Measurements from ENCODE around the gene NFIA. TPM values are rescaled to one million over a fixed set of nuclear protein-coding genes. Genes with fewer than 3 reads are reported as not detected.

The NFIA gene
- total RNA-seq, 4 donors from 2014 or later: 68.2 to 172 (median 101) TPM

- TF ChIP-seq CTCF (IDR thresholded peaks at IDR 0.05; ENCODE audit: low read depth): no peak
Measured at GRCh38 chr1:61226791-61227567, 144.6 kb downstream of the NFIA start.

- no peak for TF ChIP-seq CTCF (IDR thresholded peaks at IDR 0.05; ENCODE audit: low read depth)
Measured at GRCh38 chr1:61227857-61228550, 145.6 kb downstream of the NFIA start.

- no peak for TF ChIP-seq CTCF (IDR thresholded peaks at IDR 0.05; ENCODE audit: low read depth)
Measured at GRCh38 chr1:61230523-61230922, 148.2 kb downstream of the NFIA start.

- TF ChIP-seq CTCF (IDR thresholded peaks at IDR 0.05; ENCODE audit: low read depth): no peak
Measured at GRCh38 chr1:61231795-61232194, 149.4 kb downstream of the NFIA start.

GRCh38 chr1:61233121-61233660 is 150.8 kb downstream of the NFIA start:
- no peak for TF ChIP-seq CTCF (IDR thresholded peaks at IDR 0.05; ENCODE audit: low read depth)

- no peak for TF ChIP-seq CTCF (IDR thresholded peaks at IDR 0.05; ENCODE audit: low read depth)
Measured at GRCh38 chr1:61234587-61234919, 152.2 kb downstream of the NFIA start.

GRCh38 chr1:61237147-61237546 is 154.8 kb downstream of the NFIA start:
- TF ChIP-seq CTCF (IDR thresholded peaks at IDR 0.05; ENCODE audit: low read depth): no peak

Data from subcutaneous adipose tissue (tissue), 4 donors.